Astrocyte of the cerebellum (primary cell): ENCODE measurements around the gene FAM72A.
"Not testable (repeated sequence)": the region's sequence is repeated elsewhere in the genome, so short reads cannot be mapped to it uniquely, and the experiment has no call there.

ENCODE experiments used
- DNase-seq: peaks from one replicate; pipeline ENCODE4 v3.0.0-alpha.2; 2011; ENCODE audit warnings: low read depth
- H3K4me3 ChIP-seq: 2 replicates; pipeline ENCODE4 v1.5.1; 2011; ENCODE audit warnings: mild to moderate bottlenecking, low read depth, low read length, moderate library complexity
- in situ Hi-C: cut with HindIII; loops from 2 replicates; pipeline ENCODE4 v1.10.0; 2017; ENCODE audit warnings: low sequenced_read_pairs

The FAM72A gene

GRCh38 chr1:206219514-206220331, 17.1 kb upstream of the FAM72A start:
- DNase-seq, H3K4me3 ChIP-seq, in situ Hi-C loops: not testable (repeated sequence)

DNA sequence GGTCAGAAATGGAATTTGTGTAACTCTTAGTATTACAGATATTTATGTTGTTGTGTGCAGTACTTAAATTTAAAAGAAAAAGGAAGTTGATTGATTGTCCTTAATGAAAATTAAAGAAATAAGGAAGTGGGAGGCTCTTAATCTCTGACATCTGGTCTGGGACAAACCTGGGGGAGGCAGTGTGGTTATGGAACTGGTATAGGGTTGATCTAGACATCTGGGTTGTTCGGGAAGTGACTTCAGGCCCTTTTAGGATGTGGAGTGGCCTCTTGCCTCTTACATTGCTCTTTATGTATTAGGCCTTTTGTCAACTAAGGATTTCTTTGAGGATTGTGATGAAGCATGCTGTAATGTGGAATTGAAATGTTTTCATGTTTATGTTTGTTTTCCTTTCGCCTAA, 16.1 kb upstream of the FAM72A start:
- DNase-seq, in situ Hi-C loops, H3K4me3 ChIP-seq: not testable (repeated sequence)

DNA sequence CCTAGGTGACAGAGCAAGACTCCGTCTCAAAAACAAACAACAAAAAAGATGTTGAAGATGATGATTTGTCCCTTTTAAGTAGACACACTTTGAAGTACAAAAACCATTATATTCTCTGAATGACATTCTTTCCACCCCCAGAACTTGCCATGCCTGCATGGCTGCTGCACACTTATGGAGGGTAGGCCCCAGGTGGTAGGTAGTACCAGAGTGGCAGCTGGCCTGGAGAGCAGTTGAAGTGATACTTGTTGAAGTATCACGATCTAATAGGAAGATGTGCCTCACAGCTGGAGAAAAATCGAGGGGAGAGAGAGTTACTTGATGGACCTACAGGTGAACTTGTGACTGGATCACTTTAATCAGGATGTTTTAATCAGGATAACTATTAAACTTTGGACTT, 15.6 kb upstream of the FAM72A start:
- in situ Hi-C loops, DNase-seq: not testable (repeated sequence)

GRCh38 chr1:206215600-206216392, 13.2 kb upstream of the FAM72A start:
- H3K4me3 ChIP-seq, in situ Hi-C loops, DNase-seq: not testable (repeated sequence)

More for the DNA sequence above, 15.6 kb upstream of the FAM72A start:
- not testable (repeated sequence) for H3K4me3 ChIP-seq

DNA sequence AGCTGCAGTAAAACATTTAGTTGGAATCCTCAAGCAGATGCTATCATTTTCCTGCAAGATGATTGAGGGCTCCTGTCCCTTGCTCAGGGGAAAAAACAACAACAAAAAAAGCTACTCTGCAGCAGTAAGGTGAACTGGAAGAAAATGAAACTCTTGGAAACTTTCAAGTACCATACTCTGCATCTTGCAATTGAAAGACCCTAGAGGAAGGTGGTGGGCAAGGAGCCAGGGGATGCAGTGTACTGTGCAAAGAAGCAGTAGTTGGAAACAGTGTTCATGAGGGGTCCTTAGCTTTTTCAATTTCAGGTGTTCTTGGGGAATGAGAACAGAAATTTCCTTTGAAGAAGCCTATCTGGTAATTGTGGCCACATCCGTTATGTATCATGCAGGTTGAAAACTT, 8.2 kb upstream of the FAM72A start:
- DNase-seq, in situ Hi-C loops, H3K4me3 ChIP-seq: not testable (repeated sequence)

DNA sequence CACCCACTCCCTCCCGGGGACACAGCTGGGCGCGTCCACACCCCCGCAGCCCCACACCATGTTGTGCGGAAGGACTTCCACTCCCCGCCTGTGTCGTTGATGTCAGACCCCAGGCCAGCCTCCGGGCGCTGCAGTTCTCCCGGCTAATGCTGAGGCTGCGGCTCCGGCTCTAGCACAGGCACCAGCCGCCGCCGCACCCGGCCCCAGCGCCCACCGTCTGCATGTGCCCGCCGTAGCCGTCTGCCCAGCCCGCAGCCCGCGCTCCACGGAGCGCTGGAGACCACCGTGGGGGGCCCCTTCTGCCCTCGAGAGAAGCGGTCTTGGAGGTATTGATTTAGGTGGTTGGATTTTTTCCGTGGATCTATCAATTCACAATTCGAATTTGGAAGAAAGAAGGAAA, 2.9 kb upstream of the FAM72A start:
- H3K4me3 ChIP-seq, result peak overlapping the region; percentile 18
- DNase-seq, in situ Hi-C loops: not testable (repeated sequence)

DNA sequence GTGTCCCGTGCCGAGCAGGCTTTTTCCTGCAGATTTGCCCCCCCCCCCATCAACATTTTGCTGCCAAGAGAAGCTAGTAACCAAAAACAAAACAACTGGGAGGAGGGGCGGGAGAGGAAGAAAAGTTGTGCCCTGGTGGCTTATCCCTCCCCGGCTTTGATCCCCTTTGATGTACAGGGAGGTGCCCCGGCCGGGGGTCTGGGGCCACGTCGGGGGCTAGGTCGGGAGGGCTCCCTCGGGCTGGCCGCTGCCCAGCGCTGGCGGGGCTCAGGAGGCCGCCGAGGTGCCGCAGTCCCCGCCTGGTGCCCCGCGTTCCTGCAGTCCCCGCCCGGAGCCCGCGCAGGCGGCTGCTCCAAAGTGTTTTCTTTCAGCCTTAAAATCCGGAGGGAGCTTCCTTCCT, 2.2 kb upstream of the FAM72A start:
- in situ Hi-C loops, DNase-seq: not testable (repeated sequence)
- peak overlapping the region; percentile 41 for H3K4me3 ChIP-seq

GRCh38 chr1:206204159-206204511, 1.5 kb upstream of the FAM72A start:
- peak overlapping the region; percentile 37 for H3K4me3 ChIP-seq
- in situ Hi-C loops, DNase-seq: not testable (repeated sequence)

- peak within 1 kb of the TSS; percentile 44 for H3K4me3 ChIP-seq
- DNase-seq, result peak; percentile 5
- in situ Hi-C loops, result not testable (repeated sequence)
These were observed 922 bp upstream of the FAM72A start, which contains the start of gene SRGAP2 for GRCh38 chr1:206203364-206204158. SRGAP2 (plus strand) TSS chr1:206203541; CDS start chr1:206205971, 2,430 bp downstream.

GRCh38 chr1:206196748-206197424, 5.8 kb downstream of the FAM72A start:
- H3K4me3 ChIP-seq, in situ Hi-C loops, DNase-seq: not testable (repeated sequence)

GRCh38 chr1:206195182-206195581, 7.5 kb downstream of the FAM72A start:
- in situ Hi-C loops, DNase-seq, H3K4me3 ChIP-seq: not testable (repeated sequence)

GRCh38 chr1:206186826-206187225, 15.8 kb downstream of the FAM72A start:
- H3K4me3 ChIP-seq, DNase-seq, in situ Hi-C loops: not testable (repeated sequence)

DNA sequence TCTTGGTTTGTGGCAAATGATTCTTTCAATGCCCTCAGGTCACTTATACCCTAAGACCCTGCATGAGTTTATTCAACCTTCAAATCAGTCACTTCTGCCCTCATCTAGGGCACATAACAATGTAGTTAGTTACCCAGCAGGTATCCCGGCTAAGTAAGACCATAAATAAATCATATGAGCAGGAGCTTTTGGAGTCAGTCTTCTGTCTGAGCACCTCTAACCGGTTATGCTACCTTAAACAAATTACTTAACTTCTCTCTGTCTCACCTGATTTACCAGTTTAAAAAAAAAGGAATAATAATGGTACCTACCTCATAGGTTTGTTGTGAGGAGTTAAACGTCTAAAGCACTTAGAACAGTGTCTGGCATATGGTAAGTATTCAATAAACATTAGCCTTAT, 16.9 kb downstream of the FAM72A start:
- in situ Hi-C loops, H3K4me3 ChIP-seq, DNase-seq: not testable (repeated sequence)

- not testable (repeated sequence) for H3K4me3 ChIP-seq
These were observed 18.9 kb downstream of the FAM72A start for GRCh38 chr1:206183788-206184187.

GRCh38 chr1:206182368-206183317, 20.0 kb downstream of the FAM72A start:
- in situ Hi-C loops, result not testable (repeated sequence)

More at GRCh38 chr1:206183788-206184187, 18.9 kb downstream of the FAM72A start:
- in situ Hi-C loops, DNase-seq: not testable (repeated sequence)

GRCh38 chr1:206179666-206180065, 23.0 kb downstream of the FAM72A start:
- DNase-seq, H3K4me3 ChIP-seq, in situ Hi-C loops: not testable (repeated sequence)

More at GRCh38 chr1:206182368-206183317, 20.0 kb downstream of the FAM72A start:
- DNase-seq, H3K4me3 ChIP-seq: not testable (repeated sequence)
